ENCODE results near the gene NDUFS6. TPM values are rescaled to one million over a fixed set of nuclear protein-coding genes. Genes with fewer than 3 reads are reported as not detected.

Gene NDUFS6
- total and polyA plus RNA-seq, 3 donors from 2014 or later: 54.9 to 59.3 (median 58.7) TPM

DNA sequence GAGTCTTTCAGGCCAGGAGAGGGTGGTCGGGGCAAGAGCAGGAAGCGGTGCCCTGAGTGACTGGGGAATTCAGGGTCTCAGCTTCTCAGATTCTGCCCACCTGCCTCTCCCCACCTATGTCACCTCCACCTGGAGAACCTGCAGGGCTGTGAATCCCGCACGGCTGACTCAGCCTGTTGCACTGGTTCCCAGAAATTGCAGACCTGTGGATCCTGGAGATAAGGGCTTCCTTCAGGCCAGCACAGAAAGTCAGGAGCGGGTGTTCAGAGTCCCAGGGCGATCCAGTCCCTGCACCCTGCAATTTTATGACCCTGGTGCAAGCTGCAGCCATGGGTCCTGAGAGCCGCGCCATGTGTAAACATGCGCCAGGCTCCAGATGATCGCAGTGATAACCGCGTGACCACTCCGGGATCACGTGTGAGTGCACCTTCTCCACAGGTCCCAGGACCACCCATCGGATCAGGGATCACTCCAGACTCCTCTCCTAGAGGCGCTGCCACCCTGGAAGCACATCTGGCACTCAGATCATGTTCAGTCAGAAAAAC, 63.8 kb downstream of the NDUFS6 start:
- Histone ChIP-seq H3K4me3 (no peak overlapping the region), H3K36me3 (ENCODE audit: low read depth, missing control alignments) (no peaks in the 10 kb centered on the region), H3K27ac (no peak overlapping the region), H3K27me3 (no peaks in the 10 kb centered on the region), H3K9me3 (no peaks in the 10 kb centered on the region), H3K4me1 (no peaks in the 10 kb centered on the region)
- DNase-seq: no peak
- TF ChIP-seq, protein P1, sequence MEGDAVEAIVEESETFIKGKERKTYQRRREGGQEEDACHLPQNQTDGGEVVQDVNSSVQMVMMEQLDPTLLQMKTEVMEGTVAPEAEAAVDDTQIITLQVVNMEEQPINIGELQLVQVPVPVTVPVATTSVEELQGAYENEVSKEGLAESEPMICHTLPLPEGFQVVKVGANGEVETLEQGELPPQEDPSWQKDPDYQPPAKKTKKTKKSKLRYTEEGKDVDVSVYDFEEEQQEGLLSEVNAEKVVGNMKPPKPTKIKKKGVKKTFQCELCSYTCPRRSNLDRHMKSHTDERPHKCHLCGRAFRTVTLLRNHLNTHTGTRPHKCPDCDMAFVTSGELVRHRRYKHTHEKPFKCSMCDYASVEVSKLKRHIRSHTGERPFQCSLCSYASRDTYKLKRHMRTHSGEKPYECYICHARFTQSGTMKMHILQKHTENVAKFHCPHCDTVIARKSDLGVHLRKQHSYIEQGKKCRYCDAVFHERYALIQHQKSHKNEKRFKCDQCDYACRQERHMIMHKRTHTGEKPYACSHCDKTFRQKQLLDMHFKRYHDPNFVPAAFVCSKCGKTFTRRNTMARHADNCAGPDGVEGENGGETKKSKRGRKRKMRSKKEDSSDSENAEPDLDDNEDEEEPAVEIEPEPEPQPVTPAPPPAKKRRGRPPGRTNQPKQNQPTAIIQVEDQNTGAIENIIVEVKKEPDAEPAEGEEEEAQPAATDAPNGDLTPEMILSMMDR (IDR thresholded peaks at IDR 0.05): no peak
- TF ChIP-seq POLR2A (IDR thresholded peaks at IDR 0.05): no peak
- intact Hi-C loops (cut with DNase I; ENCODE audit: low total_unique reads): no loop called here
- 88 to 92% methylated on average over 4 to 16 of the region's 16 CpGs for WGBS, 2 donors

DNA sequence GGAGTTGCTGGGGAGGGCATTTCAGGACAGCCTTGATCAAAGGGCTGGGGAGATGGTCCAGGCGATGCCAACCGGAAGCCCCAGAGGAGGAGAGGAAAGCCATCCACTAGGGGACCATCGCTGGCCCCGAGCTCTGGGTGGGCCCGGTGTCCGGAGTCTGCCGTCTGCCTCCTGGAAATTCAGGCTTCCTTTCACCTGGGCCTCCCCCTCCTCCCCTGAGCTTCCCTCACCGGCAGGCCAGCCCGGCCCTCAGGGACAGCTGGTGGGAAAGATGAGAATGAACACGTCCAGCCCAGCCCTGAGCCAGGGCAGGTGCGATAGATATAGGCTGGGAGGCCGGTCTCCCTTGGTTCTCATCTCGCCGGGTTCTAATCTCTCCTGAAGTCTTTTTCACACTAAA, 64.3 kb downstream of the NDUFS6 start:
- no peak overlapping the region for H3K27ac ChIP-seq
- no peaks in the 10 kb centered on the region for H3K9me3 ChIP-seq
- H3K4me3 ChIP-seq: no peak overlapping the region
- TF ChIP-seq, protein P1 (IDR thresholded peaks at IDR 0.05): no peak
- TF ChIP-seq POLR2A (IDR thresholded peaks at IDR 0.05): no peak
- 75% methylated on average over 14 of the region's 14 CpGs; no CpG with 5 or more reads in 1 of the 2 donors for WGBS, 2 donors
- no peaks in the 10 kb centered on the region for H3K4me1 ChIP-seq
- H3K36me3 ChIP-seq (ENCODE audit: low read depth, missing control alignments): no peaks in the 10 kb centered on the region
- H3K27me3 ChIP-seq: no peaks in the 10 kb centered on the region
- DNase-seq: no peak
- intact Hi-C loops (cut with DNase I; ENCODE audit: low total_unique reads): no loop called here

Other genes starting within 250 kb of the NDUFS6 start
- gene MRPL36, start 1.6 kb upstream of the NDUFS6 start, total RNA-seq: 100 to 1,000 TPM in 1 of 2 donors, 10 to 100 TPM in 1; 60.8 to 101 TPM
- gene MRPL36, start 1.6 kb upstream of the NDUFS6 start, polyA plus RNA-seq (ENCODE audit: insufficient read depth, low read depth, low replicate concordance): 164 TPM
- gene IRX4, start 81.5 kb downstream of the NDUFS6 start, total RNA-seq: 1 to 10 TPM; 2.0 to 2.7 TPM
- 0.32 TPM for gene IRX4, start 81.5 kb downstream of the NDUFS6 start, polyA plus RNA-seq (ENCODE audit: insufficient read depth, low read depth, low replicate concordance)

Data from testis (tissue), 3 donors.